Measurements from ENCODE around the gene TMEM39A. TPM values are rescaled to one million over a fixed set of nuclear protein-coding genes. Genes with fewer than 3 reads are reported as not detected.

The TMEM39A gene
- total RNA-seq, 1 experiment from 2014 or later: 30.4 TPM

DNA sequence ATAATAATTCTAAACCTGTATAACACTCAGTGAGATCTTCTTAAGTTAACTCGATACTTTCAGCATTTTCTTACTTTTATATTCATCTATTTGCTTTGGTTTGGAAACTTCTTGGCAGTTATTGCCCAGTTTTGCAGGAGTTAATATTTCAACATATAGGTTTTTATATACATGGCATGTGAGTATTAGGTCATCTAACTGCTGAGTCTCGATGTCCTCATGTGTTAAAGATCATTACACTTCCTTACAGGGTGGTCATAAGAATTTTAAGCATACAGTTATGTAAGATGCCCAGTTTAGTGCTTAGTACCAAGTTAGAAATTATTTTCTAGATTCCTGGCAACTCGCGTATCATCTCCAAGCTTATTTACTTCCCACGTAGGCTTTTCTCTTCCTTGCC, 62.9 kb downstream of the TMEM39A start:
- DNase-seq (ENCODE audit: low spot score): no peak

DNA sequence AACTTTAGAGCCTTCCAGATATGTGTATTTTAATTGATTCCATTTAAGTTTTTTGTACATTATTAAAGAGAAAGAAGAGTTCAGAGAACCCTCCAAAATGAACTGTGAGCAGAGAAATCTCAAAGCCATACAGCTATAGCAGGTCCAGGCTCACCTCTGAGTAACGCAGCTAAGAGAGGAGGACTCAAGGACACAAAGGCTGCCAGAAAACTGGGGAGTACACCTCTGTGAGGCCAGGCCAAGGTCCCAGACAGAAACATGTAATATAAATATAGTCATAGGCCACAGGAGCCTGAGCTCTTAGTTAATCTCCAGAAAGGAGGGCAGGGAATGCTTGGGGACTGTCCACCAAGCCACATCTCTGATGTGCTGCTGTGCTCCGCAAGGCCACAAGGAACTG, 66.5 kb downstream of the TMEM39A start:
- no peak for DNase-seq (ENCODE audit: low spot score)

DNA sequence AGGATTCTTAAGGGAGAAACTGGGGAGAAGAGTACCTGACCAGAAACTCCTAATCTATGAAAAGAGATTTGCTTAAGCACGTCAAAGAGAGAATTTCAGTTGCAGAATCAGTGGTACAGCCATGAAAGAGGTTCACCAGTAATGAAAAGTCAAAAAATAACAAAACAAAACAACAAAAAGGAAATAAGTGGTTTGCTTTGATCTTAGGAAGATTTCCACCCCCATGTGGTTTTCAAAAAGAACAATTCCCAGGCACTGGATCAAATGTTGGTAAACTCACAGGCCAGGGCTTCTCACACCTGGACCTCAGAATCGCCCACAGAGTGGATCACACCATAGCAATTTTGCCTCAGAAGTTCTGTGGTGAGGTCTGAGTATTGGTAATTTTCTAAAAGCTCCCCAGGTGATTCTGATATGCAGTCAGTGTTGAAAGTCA, 67.5 kb downstream of the TMEM39A start:
- DNase-seq (ENCODE audit: low spot score): no peak

DNA sequence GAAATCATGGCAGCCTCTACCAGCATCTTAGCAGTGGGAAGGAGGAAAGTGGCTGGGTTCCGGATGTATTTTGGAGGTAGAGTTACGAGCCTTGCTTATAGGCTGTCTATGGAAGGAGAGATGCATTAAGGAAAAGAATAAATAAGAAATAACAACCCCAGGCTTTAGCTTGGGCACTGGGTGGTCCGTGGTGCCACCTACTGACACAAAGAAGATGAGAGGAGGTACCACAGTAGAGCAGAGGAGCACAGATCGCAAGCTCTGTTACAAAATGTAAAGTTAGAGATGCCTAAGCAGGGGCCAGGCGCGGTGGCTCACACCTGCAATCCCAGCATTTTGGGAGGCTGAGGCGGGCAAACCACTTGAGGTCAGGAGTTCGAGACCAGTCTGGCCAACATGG, 74.8 kb downstream of the TMEM39A start:
- no peak for DNase-seq (ENCODE audit: low spot score)

DNA sequence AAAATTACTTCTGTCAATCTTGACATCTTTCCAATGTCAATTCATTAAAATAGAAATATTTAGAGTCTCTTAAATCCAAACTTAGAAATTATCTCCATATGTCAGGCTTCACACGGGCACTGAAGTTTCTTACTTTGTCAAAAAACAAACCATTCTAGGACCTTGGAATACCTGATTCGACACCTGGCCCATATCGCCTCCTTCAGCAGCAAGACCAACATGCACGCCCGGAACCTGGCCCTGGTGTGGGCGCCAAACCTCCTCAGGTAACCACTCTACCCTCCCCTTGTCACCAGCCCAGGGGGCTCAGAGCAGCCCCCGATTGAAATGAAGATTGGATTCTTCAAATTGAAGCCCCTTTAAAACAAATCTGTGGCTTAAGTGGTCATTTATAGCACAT, 81.3 kb downstream of the TMEM39A start:
- DNase-seq (ENCODE audit: low spot score): no peak

DNA sequence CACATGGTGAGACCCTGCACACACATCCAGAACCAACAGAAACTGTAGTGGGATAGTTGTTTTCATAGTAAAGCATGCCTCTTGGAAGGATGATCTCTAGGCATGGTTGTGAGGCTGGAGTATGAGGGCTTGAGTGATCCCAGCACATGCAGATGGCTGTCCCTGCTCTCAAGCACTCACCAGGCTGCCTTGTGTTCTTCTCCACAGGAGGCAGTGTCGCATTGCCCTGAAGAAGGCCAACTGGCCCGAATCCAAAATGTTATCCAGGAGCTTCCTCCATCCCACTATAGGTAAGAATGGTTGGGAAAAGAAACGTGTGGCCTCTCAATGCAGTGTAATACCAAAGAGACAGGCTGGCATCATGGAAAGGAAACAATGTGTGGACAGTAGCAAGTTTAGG, 82.7 kb downstream of the TMEM39A start:
- no peak for DNase-seq (ENCODE audit: low spot score)

Other genes starting within 250 kb of the TMEM39A start
- gene B4GALT4, start 222.7 kb downstream of the TMEM39A start, total RNA-seq (2014; rRNA removed; shearing (Covaris generic)): 25.8 and 27.0 TPM in 2 replicates
- gene ARHGAP31, start 169.2 kb downstream of the TMEM39A start, total RNA-seq (2014; rRNA removed; shearing (Covaris generic)): 3.1 and 4.7 TPM in 2 replicates
- gene POGLUT1, start 5.3 kb upstream of the TMEM39A start, total RNA-seq (2014; rRNA removed; shearing (Covaris generic)): 15.7 and 18.9 TPM in 2 replicates
- gene TIMMDC1, start 34.9 kb upstream of the TMEM39A start, total RNA-seq (2014; rRNA removed; shearing (Covaris generic)): 74.4 and 113 TPM in 2 replicates
- gene CD80, start 96.0 kb upstream of the TMEM39A start, total RNA-seq (2014; rRNA removed; shearing (Covaris generic)): not detected in 2 replicates
- 0.21 TPM in 1 of 2 replicates, not detected in the other for gene ADPRH, start 115.9 kb upstream of the TMEM39A start, total RNA-seq (2014; rRNA removed; shearing (Covaris generic))
- not detected in 2 replicates for gene PLA1A, start 134.3 kb upstream of the TMEM39A start, total RNA-seq (2014; rRNA removed; shearing (Covaris generic))
- gene POPDC2, start 197.0 kb upstream of the TMEM39A start, total RNA-seq (2014; rRNA removed; shearing (Covaris generic)): not detected in 2 replicates
- 46.2 and 58.3 TPM in 2 replicates for gene COX17, start 213.8 kb upstream of the TMEM39A start, total RNA-seq (2014; rRNA removed; shearing (Covaris generic))
- gene CFAP91, start 239.4 kb upstream of the TMEM39A start, total RNA-seq (2014; rRNA removed; shearing (Covaris generic)): 1.8 and 2.2 TPM in 2 replicates

All from A172 (cell line).